HepG2 (cell line): Measurements from ENCODE around the gene IBTK. TPM values are rescaled to one million over a fixed set of nuclear protein-coding genes. Genes with fewer than 3 reads are reported as not detected.

Experiments used
- ATAC-seq: fragments of 200-7000 bp; cut with Tn5 transposase; 3 replicates; pipeline ENCODE4 v1.9.1; 2020; ENCODE audit warnings: mild to moderate bottlenecking, moderate library complexity
- BruUV-seq: library from RNA; stranded (reverse); fragments of 400-500 nt; replicated peaks from 2 replicates; lab custom pipeline; 2021; lab: Mats Ljungman, UMichigan
- CTCF ChIA-PET: fragments of 300-600 bp; formaldehyde crosslinking; extraction: SDS; loops from one replicate; lab custom pipeline; 2021; ENCODE audit warnings: low total read pairs, inconsistent platforms, low intra/inter-chr PET ratio; lab: Yijun Ruan, JAX
- POLR2A ChIA-PET: fragments of 350-600 bp; sonication (Branson Sonifier 250); formaldehyde crosslinking; loops from one replicate; lab custom pipeline; 2020; ENCODE audit warnings: antibody characterized with exemption, inconsistent platforms; lab: Yijun Ruan, JAX
- DNase-seq: peaks from one replicate; pipeline ENCODE4 v3.0.0-alpha.2; 2015; ENCODE audit warnings: low spot score
- FAIRE-seq: peaks from 3 replicates; lab custom pipeline; 2011; peaks lifted over from hg19 to GRCh38; lab: Jason Lieb, UNC
- H2AFZ ChIP-seq: one replicate; pipeline ENCODE4 v1.6.1; 2011; ENCODE audit warnings: low read length, inconsistent platforms
- H3K27ac ChIP-seq: fragments of 300-600 bp; 3 replicates; pipeline ENCODE4 v1.8.0; 2011; ENCODE audit warnings: mixed run types, mild to moderate bottlenecking, mixed read lengths, low read length, inconsistent platforms; ENCODE audit not compliant: insufficient read depth; ENCODE audit errors: extremely low read length
- H3K27me3 ChIP-seq, 2 experiments: fragments of 200-600 bp in 1 of 2; 2 replicates in 1 of 2; 3 replicates in 1 of 2; pipeline versions ENCODE4 v1.6.0 to v1.8.0; 2011; ENCODE audit warnings: low read length in 2 of 2, mild to moderate bottlenecking in 2 of 2, moderate library complexity in 2 of 2, inconsistent platforms in 1 of 2; ENCODE audit not compliant: insufficient read depth in 2 of 2, control insufficient read depth in 1 of 2
- H3K36me3 ChIP-seq, 2 experiments: fragments of 200-600 bp in 1 of 2; replicated peaks in 1 of 2; 2 replicates in 1 of 2; 3 replicates in 1 of 2; pipeline versions ENCODE4 v1.5.1 to v1.8.0; 2011; ENCODE audit warnings: low read length in 2 of 2, inconsistent platforms in 1 of 2; ENCODE audit not compliant: insufficient read depth in 2 of 2, control insufficient read depth in 1 of 2
- H3K4me1 ChIP-seq: 2 replicates; pipeline ENCODE4 v1.5.1; 2012; ENCODE audit warnings: low read length, inconsistent platforms; ENCODE audit not compliant: insufficient read depth
- H3K4me2 ChIP-seq: 2 replicates; pipeline ENCODE4 v1.6.0; 2011; ENCODE audit warnings: low read depth, low read length, inconsistent platforms
- H3K4me3 ChIP-seq, 3 experiments: fragments of 200-600 bp in 1 of 3; sonication (generic), shearing (Covaris generic) in 1 of 3; replicated peaks in 1 of 3; 2 replicates each; pipeline ENCODE4 v1.5.1; 2011 to 2016; ENCODE audit warnings: low read length in 3 of 3, inconsistent platforms in 2 of 3, low read depth in 2 of 3, mild to moderate bottlenecking in 2 of 3, control low read depth in 1 of 3, mixed read lengths in 1 of 3; ENCODE audit not compliant: insufficient read depth in 1 of 3
- H3K79me2 ChIP-seq: one replicate; pipeline ENCODE4 v1.6.1; 2011; ENCODE audit warnings: low read length, inconsistent platforms; ENCODE audit not compliant: insufficient read depth
- H3K9ac ChIP-seq: 2 replicates; pipeline ENCODE4 v1.6.0; 2011; ENCODE audit warnings: mild to moderate bottlenecking, low read depth, low read length, inconsistent platforms; ENCODE audit not compliant: insufficient read depth
- H3K9me3 ChIP-seq: 2 replicates; pipeline ENCODE4 v1.5.1; 2012; ENCODE audit warnings: mild to moderate bottlenecking, low read length
- H4K20me1 ChIP-seq: 2 replicates; pipeline ENCODE4 v1.6.0; 2011; ENCODE audit warnings: inconsistent platforms, mild to moderate bottlenecking, low read length, moderate library complexity; ENCODE audit not compliant: insufficient read depth
- ATF3 ChIP-seq: sonication (generic); formaldehyde crosslinking; IDR thresholded peaks from 2 replicates; pipeline ENCODE4 v1.4.0; 2020; ENCODE audit warnings: missing genetic modification reagents
- BCL3 ChIP-seq: sonication (generic); formaldehyde crosslinking; IDR thresholded peaks from 2 replicates; pipeline ENCODE4 v1.5.1; 2020; ENCODE audit warnings: mild to moderate bottlenecking, missing genetic modification reagents, moderate library complexity
- DPF2 ChIP-seq: sonication (generic); formaldehyde crosslinking; IDR thresholded peaks from 2 replicates; pipeline ENCODE4 v1.4.0; 2020; ENCODE audit warnings: mild to moderate bottlenecking, low read depth, missing genetic modification reagents, borderline replicate concordance
- MAFF ChIP-seq: IDR thresholded peaks from 2 replicates; pipeline ENCODE4 v1.6.1; 2011; ENCODE audit warnings: low read depth, low read length, improper control_type of control experiment
- SP5 ChIP-seq: IDR thresholded peaks from 2 replicates; pipeline ENCODE4 v1.6.1; 2016; ENCODE audit warnings: low read depth, borderline replicate concordance
- YEATS2 ChIP-seq: sonication (generic); formaldehyde crosslinking; IDR thresholded peaks from 2 replicates; pipeline ENCODE4 v1.4.0; 2020; ENCODE audit warnings: missing genetic modification reagents, borderline replicate concordance
- ZBTB34 ChIP-seq: sonication (generic); formaldehyde crosslinking; IDR thresholded peaks from 2 replicates; pipeline ENCODE4 v1.8.0; 2022; ENCODE audit warnings: mild to moderate bottlenecking, missing genetic modification reagents
- ZFAT ChIP-seq: sonication (generic); formaldehyde crosslinking; conservative IDR thresholded peaks from 2 replicates; pipeline ENCODE4 v1.8.1; 2023; ENCODE audit warnings: missing genetic modification reagents, inconsistent platforms
- ZNF407 ChIP-seq: sonication (generic); formaldehyde crosslinking; IDR thresholded peaks from one replicate; pipeline ENCODE4 v1.5.1; 2020; ENCODE audit warnings: mild to moderate bottlenecking, missing genetic modification reagents; ENCODE audit errors: not compliant biosample characterization
- ZNF543 ChIP-seq: sonication (generic); formaldehyde crosslinking; IDR thresholded peaks from 2 replicates; pipeline ENCODE4 v1.4.0; 2020; ENCODE audit warnings: mild to moderate bottlenecking, missing genetic modification reagents
- ZNF674 ChIP-seq: sonication (generic); formaldehyde crosslinking; IDR thresholded peaks from 2 replicates; pipeline ENCODE4 v1.5.0; 2020; ENCODE audit warnings: low read depth, mild to moderate bottlenecking, missing genetic modification reagents
- ZNF841 ChIP-seq: sonication (generic); formaldehyde crosslinking; IDR thresholded peaks from 2 replicates; pipeline ENCODE4 v1.8.1; 2023; ENCODE audit warnings: missing genetic modification reagents, borderline replicate concordance
- WGBS: methylation state at CpG from one replicate; pipeline ENCODE4 v1.1.6; 2017; ENCODE audit warnings: low lambda C conversion rate; 5-methylcytosine and 5-hydroxymethylcytosine counted together
- in situ Hi-C: cut with HindIII; loops from 2 replicates; pipeline ENCODE4 v1.10.0; 2017; ENCODE audit warnings: low pct_unique_long_range_greater_than_20kb; ENCODE audit not compliant: extremely low pct_ligation_motif_present
- intact Hi-C: fragments of 100-400 bp; cut with micrococcal nuclease; formaldehyde crosslinking; loops from one replicate; pipeline ENCODE4 v1.10.0; 2022; ENCODE audit not compliant: unreplicated experiment
- polyA plus RNA-seq, 8 experiments: library from polyadenylated mRNA; depleted of rRNA in 3 of 8; stranded (reverse) in 7 of 8; unstranded in 1 of 8; fragments of >200 nt; fragmentation: Illumina TruSeq in 4 of 8; extraction: Trizol in 4 of 8; gene quantifications; 2 replicates each; pipeline versions ENCODE4 v1.2.1 to v1.2.3, GENCODE V29; 2011 to 2016; ENCODE audit warnings: low read depth in 4 of 8, missing spikeins in 1 of 8, mixed read lengths in 1 of 8; ENCODE audit not compliant: insufficient read depth in 1 of 8
- total RNA-seq, 5 experiments: library from RNA; depleted of rRNA; stranded (reverse); fragments of >200 nt; fragmentation: Illumina TruSeq; extraction: Trizol; gene quantifications; 2 replicates each; pipeline ENCODE4 v1.2.3, GENCODE V29; 2016; ENCODE audit warnings: low read depth in 1 of 5

Gene IBTK
- total and polyA plus RNA-seq, 2 of the 13 experiments (the other 11 are each of a cell fraction or from before 2014, with no cell fraction given): 23.8 to 60.0 TPM

GRCh38 chr6:82260997-82261732 is 13.6 kb upstream of the IBTK start:
- CTCF ChIA-PET: no interaction called here
- Histone ChIP-seq H4K20me1 (no peaks in the 10 kb centered on the region), H3K4me3 (no peak overlapping the region), H3K9me3 (no peaks in the 10 kb centered on the region), H3K79me2 (no peaks in the 10 kb centered on the region), H3K27me3 (no peaks in the 10 kb centered on the region; a peak in 1 of 5 replicates), H3K36me3 (no peaks in the 10 kb centered on the region), H3K4me1 (peaks cover 4% of the 10 kb centered on the region; the same call in 1 of the 2 replicates), H3K9ac (no peak overlapping the region), H2AFZ (no peak overlapping the region), H3K4me2 (no peak overlapping the region), H3K27ac (no peak overlapping the region)
- in situ Hi-C loops (loop anchor here (25.0 kb wide), 1 partner anchor 1251 kb away; the partner anchor contains the start of gene PRSS35), intact Hi-C loops (no loop called here)
- TF ChIP-seq MAFF: no peak
- TF ChIP-seq YEATS2 (CRISPR knock-in tag): no peak
- TF ChIP-seq BCL3 (CRISPR knock-in tag): no peak
- no peak for TF ChIP-seq ZNF674 (CRISPR knock-in tag)
- TF ChIP-seq ZNF841 (CRISPR knock-in tag): no peak
- TF ChIP-seq ZNF407 (CRISPR knock-in tag): no peak
- TF ChIP-seq ZFAT (CRISPR knock-in tag): no peak
- no peak for TF ChIP-seq ZBTB34 (CRISPR knock-in tag)
- TF ChIP-seq DPF2: no peak
- TF ChIP-seq SP5 (CRISPR knock-in tag): no peak
- no peak for TF ChIP-seq ZNF543 (CRISPR knock-in tag)
- no peak for TF ChIP-seq ATF3
- no TSS peak for BruUV-seq
- no peak for ATAC-seq
- POLR2A ChIA-PET: no interaction called here
- FAIRE-seq: no peak
- 14% methylated on average over 2 of the region's 2 CpGs for WGBS
- no peak for DNase-seq
